IMR-90 (cell line): ENCODE measurements around the gene BMP8A. TPM values are rescaled to one million over a fixed set of nuclear protein-coding genes. Genes with fewer than 3 reads are reported as not detected.

Source experiments
- ATAC-seq: fragments of 200-7000 bp; cut with Tn5 transposase; 2 replicates; pipeline ENCODE4 v1.9.1; 2020; ENCODE audit warnings: low read depth, mild to moderate bottlenecking, moderate library complexity
- BruUV-seq: library from RNA; stranded (reverse); fragments of 400-500 nt; replicated peaks from 2 replicates; lab custom pipeline; 2021; lab: Mats Ljungman, UMichigan
- CTCF ChIA-PET: fragments of 300-600 bp; formaldehyde crosslinking; extraction: SDS; loops from one replicate; lab custom pipeline; 2021; ENCODE audit warnings: antibody characterized with exemption; lab: Yijun Ruan, JAX
- POLR2A ChIA-PET: fragments of 300-600 bp; sonication (Branson Sonifier 250); formaldehyde crosslinking; loops from one replicate; lab custom pipeline; 2022; ENCODE audit warnings: antibody characterized with exemption; ENCODE audit not compliant: unreplicated experiment; lab: Charles Lee
- DNase-seq: peaks from one replicate; pipeline ENCODE4 v3.0.0; 2013
- H2AFZ ChIP-seq: replicated peaks from 2 replicates; pipeline ENCODE3; 2013; ENCODE audit warnings: low read length, mild to moderate bottlenecking; ENCODE audit not compliant: poor library complexity
- H2AK5ac ChIP-seq: 2 replicates; pipeline ENCODE4 v1.6.1; 2013; ENCODE audit warnings: low read depth, low read length, inconsistent platforms
- H2AK9ac ChIP-seq: replicated peaks from 2 replicates; pipeline ENCODE3; 2013; ENCODE audit warnings: mild to moderate bottlenecking, low read depth, low read length, moderate library complexity; ENCODE audit not compliant: poor library complexity
- H2BK120ac ChIP-seq: 2 replicates; pipeline ENCODE4 v1.6.1; 2013; ENCODE audit warnings: low read depth, low read length, inconsistent platforms
- H2BK15ac ChIP-seq: 3 replicates; pipeline ENCODE4 v1.6.1; 2013; ENCODE audit warnings: low read depth, low read length, inconsistent platforms
- H2BK20ac ChIP-seq: 2 replicates; pipeline ENCODE4 v1.6.1; 2013; ENCODE audit warnings: low read depth, mild to moderate bottlenecking, inconsistent platforms, low read length, moderate library complexity
- H2BK5ac ChIP-seq: 2 replicates; pipeline ENCODE4 v1.6.1; 2013; ENCODE audit warnings: mild to moderate bottlenecking, low read depth, low read length, inconsistent platforms; ENCODE audit not compliant: poor library complexity, severe bottlenecking
- H3K14ac ChIP-seq: replicated peaks from 2 replicates; pipeline ENCODE4 v1.6.1; 2013; ENCODE audit warnings: low read depth, low read length, inconsistent platforms
- H3K18ac ChIP-seq: 2 replicates; pipeline ENCODE4 v1.6.1; 2013; ENCODE audit warnings: low read depth, low read length, control low read depth
- H3K23ac ChIP-seq: 2 replicates; pipeline ENCODE4 v1.6.1; 2013; ENCODE audit warnings: low read depth, low read length, inconsistent platforms
- H3K27ac ChIP-seq: 2 replicates; pipeline ENCODE4 v1.5.1; 2013; ENCODE audit warnings: mild to moderate bottlenecking, control low read depth, low read length; ENCODE audit not compliant: insufficient read depth
- H3K27me3 ChIP-seq: 2 replicates; pipeline ENCODE4 v1.6.1; 2013; ENCODE audit warnings: low read length; ENCODE audit not compliant: control insufficient read depth, insufficient read depth
- H3K36me3 ChIP-seq: 2 replicates; pipeline ENCODE4 v1.6.1; 2013; ENCODE audit warnings: low read length, mixed read lengths; ENCODE audit not compliant: control insufficient read depth, insufficient read depth
- H3K4ac ChIP-seq: 2 replicates; pipeline ENCODE4 v1.6.1; 2013; ENCODE audit warnings: low read depth, low read length, inconsistent platforms
- H3K4me1 ChIP-seq: 2 replicates; pipeline ENCODE4 v1.6.1; 2013; ENCODE audit warnings: low read length, mixed read lengths; ENCODE audit not compliant: control insufficient read depth, insufficient read depth
- H3K4me2 ChIP-seq: 2 replicates; pipeline ENCODE4 v1.6.1; 2013; ENCODE audit warnings: low read depth, mild to moderate bottlenecking, control low read depth, low read length, moderate library complexity
- H3K4me3 ChIP-seq: 2 replicates; pipeline ENCODE4 v1.5.1; 2013; ENCODE audit warnings: low read depth, mild to moderate bottlenecking, control low read depth, low read length, moderate library complexity; ENCODE audit not compliant: insufficient read depth
- H3K56ac ChIP-seq: 2 replicates; pipeline ENCODE4 v1.6.1; 2013; ENCODE audit warnings: low read length, inconsistent platforms; ENCODE audit not compliant: insufficient read depth; ENCODE audit errors: extremely low read depth
- H3K79me1 ChIP-seq, 2 experiments: 2 replicates each; pipeline ENCODE4 v1.6.1; 2013; ENCODE audit warnings: low read length in 2 of 2, inconsistent platforms in 1 of 2, low read depth in 1 of 2
- H3K9ac ChIP-seq: 2 replicates; pipeline ENCODE4 v1.6.1; 2013; ENCODE audit warnings: low read depth, low read length, control low read depth
- H3K9me1 ChIP-seq: 2 replicates; pipeline ENCODE4 v1.6.1; 2013; ENCODE audit warnings: low read length, inconsistent platforms; ENCODE audit not compliant: insufficient read depth
- H3K9me3 ChIP-seq: 2 replicates; pipeline ENCODE4 v1.6.1; 2013; ENCODE audit warnings: low read length; ENCODE audit not compliant: control insufficient read depth, insufficient read depth
- H4K20me1 ChIP-seq: 2 replicates; pipeline ENCODE4 v1.6.1; 2013; ENCODE audit warnings: low read length, inconsistent platforms; ENCODE audit not compliant: insufficient read depth
- H4K5ac ChIP-seq: 2 replicates; pipeline ENCODE4 v1.6.1; 2013; ENCODE audit warnings: mild to moderate bottlenecking, low read depth, low read length, control low read depth
- H4K8ac ChIP-seq, 2 experiments: 2 replicates each; pipeline ENCODE4 v1.6.1; 2013; ENCODE audit warnings: low read depth in 2 of 2, low read length in 2 of 2, control low read depth in 1 of 2, inconsistent platforms in 1 of 2
- H4K91ac ChIP-seq: 2 replicates; pipeline ENCODE4 v1.6.1; 2013; ENCODE audit warnings: low read depth, low read length, inconsistent platforms; ENCODE audit not compliant: insufficient read depth
- CEBPB ChIP-seq: IDR thresholded peaks from 2 replicates; pipeline ENCODE4 v1.6.1; 2012; ENCODE audit warnings: low read depth, low read length, improper control_type of control experiment
- CHD1 ChIP-seq: IDR thresholded peaks from 2 replicates; pipeline ENCODE4 v1.6.1; 2012; ENCODE audit warnings: low read depth, low read length, improper control_type of control experiment
- CTCF ChIP-seq: conservative IDR thresholded peaks from 2 replicates; pipeline ENCODE4 v1.5.1; 2012; ENCODE audit warnings: mild to moderate bottlenecking, low read depth, low read length, improper control_type of control experiment
- ELK1 ChIP-seq: fragments of 150-350 bp; IDR thresholded peaks from 2 replicates; pipeline ENCODE4 v1.6.1; 2016; ENCODE audit warnings: low read depth, mild to moderate bottlenecking, low read length, moderate library complexity, borderline replicate concordance
- MAFK ChIP-seq: IDR thresholded peaks from 2 replicates; pipeline ENCODE4 v1.6.1; 2012; ENCODE audit warnings: low read depth, low read length, improper control_type of control experiment
- MAZ ChIP-seq: IDR thresholded peaks from 2 replicates; pipeline ENCODE4 v1.6.1; 2012; ENCODE audit warnings: low read depth, mild to moderate bottlenecking, low read length, improper control_type of control experiment, moderate library complexity, borderline replicate concordance
- NFE2L2 ChIP-seq: fragments of 150-350 bp; IDR thresholded peaks from 2 replicates; pipeline ENCODE4 v1.6.1; 2016; ENCODE audit warnings: low read depth, mild to moderate bottlenecking, low read length
- POLR2A ChIP-seq: IDR thresholded peaks from 2 replicates; pipeline ENCODE4 v1.6.1; 2012; ENCODE audit warnings: mild to moderate bottlenecking, low read depth, low read length
- RCOR1 ChIP-seq: IDR thresholded peaks from 2 replicates; pipeline ENCODE4 v1.6.1; 2012; ENCODE audit warnings: mild to moderate bottlenecking, low read length, improper control_type of control experiment; ENCODE audit not compliant: insufficient replicate concordance
- WGBS, 2 experiments: methylation state at CpG; one replicate each; pipeline versions ENCODE4 v1.1.5 to v1.1.7; 2013; ENCODE audit warnings: missing lambda C conversion rate in 2 of 2; ENCODE audit not compliant: insufficient read length in 1 of 2; ENCODE audit errors: extremely low coverage in 2 of 2; 5-methylcytosine and 5-hydroxymethylcytosine counted together
- dilution Hi-C: fragments of 300-500 bp; cut with HindIII; formaldehyde crosslinking; loops from one replicate; pipeline ENCODE4 v1.14.3; 2018; ENCODE audit warnings: low sequenced_read_pairs; ENCODE audit not compliant: unreplicated experiment
- in situ Hi-C: fragments of 300-500 bp; cut with MboI; formaldehyde crosslinking; loops from 3 replicates; pipeline ENCODE4 v1.14.3; 2019; ENCODE audit warnings: low sequenced_read_pairs, inconsistent platforms, mixed read lengths
- intact Hi-C: fragments of 100-400 bp; cut with micrococcal nuclease; formaldehyde crosslinking; loops from 2 replicates; pipeline ENCODE4 v1.10.0; 2022
- polyA plus RNA-seq, 3 experiments: library from polyadenylated mRNA; depleted of rRNA; stranded (reverse); fragments of >200 nt; gene quantifications; 2 replicates each; pipeline ENCODE4 v1.2.3, GENCODE V29; 2012; ENCODE audit warnings: low replicate concordance in 1 of 3
- total RNA-seq: library from RNA; depleted of rRNA; stranded (reverse); fragments of >200 nt; gene quantifications from 2 replicates; pipeline ENCODE4 v1.2.3, GENCODE V29; 2012

BMP8A gene
- total and polyA plus RNA-seq, 2 of the 4 experiments (the other 2 are of a cell fraction): not detected

GRCh38 chr1:39481289-39481688, 10.1 kb upstream of the BMP8A start:
- DNase-seq (no peak), ATAC-seq (no peak)
- peaks cover 19 to 39% of the 10 kb centered on the region in 2 experiments for H3K79me1 ChIP-seq
- H3K4me3 ChIP-seq: no peak overlapping the region
- intact Hi-C loops: no loop called here
- no peak overlapping the region for H2BK15ac ChIP-seq
- no peak overlapping the region for H3K4ac ChIP-seq
- H3K9me3 ChIP-seq: no peaks in the 10 kb centered on the region
- H3K23ac ChIP-seq: no peak overlapping the region
- H4K8ac ChIP-seq: no peak overlapping the region
- peaks cover 6% of the 10 kb centered on the region; the same call in 1 of the 2 replicates for H4K20me1 ChIP-seq
- no peak overlapping the region for H2AK9ac ChIP-seq
- in situ Hi-C loops: no loop called here
- H3K18ac ChIP-seq: no peak overlapping the region
- H2AFZ ChIP-seq: no peak overlapping the region
- H4K5ac ChIP-seq: no peak overlapping the region
- 90% methylated on average over 3 of the region's 6 CpGs; no CpG with 5 or more reads in 1 of the 2 experiments for WGBS, 2 experiments
- H3K36me3 ChIP-seq: peaks cover 52% of the 10 kb centered on the region
- no peak overlapping the region for H3K9ac ChIP-seq
- no peak overlapping the region for H2BK120ac ChIP-seq
- no peak overlapping the region for H3K4me2 ChIP-seq
- no TSS peak for BruUV-seq
- H3K27ac ChIP-seq: no peak overlapping the region
- CTCF ChIA-PET: no interaction called here
- no peak overlapping the region for H2BK20ac ChIP-seq
- no peak overlapping the region for H2BK5ac ChIP-seq
- H3K4me1 ChIP-seq: no peaks in the 10 kb centered on the region; the same call in 1 of the 2 replicates
- no peak overlapping the region for H2AK5ac ChIP-seq
- H3K27me3 ChIP-seq: no peaks in the 10 kb centered on the region
- peaks cover 16% of the 10 kb centered on the region; the same call in 1 of the 2 replicates for H3K9me1 ChIP-seq
- dilution Hi-C loops: no loop called here
- H4K91ac ChIP-seq: no peak overlapping the region
- H3K14ac ChIP-seq: no peak overlapping the region
- TF ChIP-seq MAFK (no peak), CTCF (no peak), ELK1 (no peak), CHD1 (no peak), RCOR1 (no peak), CEBPB (no peak), NFE2L2 (no peak), MAZ (no peak), POLR2A (no peak)
- POLR2A ChIA-PET: no interaction called here
- no peak overlapping the region for H3K56ac ChIP-seq
